Immature natural killer cell (primary cell): ENCODE data around the gene NLRC5. TPM values are rescaled to one million over a fixed set of nuclear protein-coding genes. Genes with fewer than 3 reads are reported as not detected.

Experiments used
- DNase-seq, 3 donors: peaks; one replicate each; pipeline ENCODE4 v3.0.0; 2022; ENCODE audit warnings: mixed read lengths in 1 of 3
- H3K27ac Mint-ChIP-seq, 6 donors: one replicate each; pipeline ENCODE4 v1.8.0; 2020; ENCODE audit warnings: mixed read lengths in 6 of 6, mild to moderate bottlenecking in 5 of 6, inconsistent platforms in 4 of 6, moderate library complexity in 3 of 6
- H3K27me3 Mint-ChIP-seq, 3 donors: one replicate each; pipeline ENCODE4 v1.8.0; 2020 to 2021; ENCODE audit warnings: low read depth in 3 of 3, mild to moderate bottlenecking in 3 of 3, mixed read lengths in 3 of 3, moderate library complexity in 3 of 3, inconsistent platforms in 1 of 3
- H3K36me3 Mint-ChIP-seq, 3 donors: one replicate each; pipeline ENCODE4 v1.8.0; 2020; ENCODE audit warnings: mixed read lengths in 3 of 3, inconsistent platforms in 2 of 3, mild to moderate bottlenecking in 2 of 3
- H3K4me1 Mint-ChIP-seq, 2 donors: one replicate each; pipeline ENCODE4 v1.8.0; 2020; ENCODE audit warnings: inconsistent platforms in 2 of 2, mild to moderate bottlenecking in 2 of 2, mixed read lengths in 2 of 2, moderate library complexity in 1 of 2
- H3K4me3 Mint-ChIP-seq, 5 donors: one replicate each; pipeline ENCODE4 v1.8.0; 2020; ENCODE audit warnings: mild to moderate bottlenecking in 5 of 5, mixed read lengths in 5 of 5, inconsistent platforms in 3 of 5, moderate library complexity in 3 of 5
- H3K9me3 Mint-ChIP-seq, 6 donors: one replicate each; pipeline ENCODE4 v1.8.0; 2020; ENCODE audit warnings: mild to moderate bottlenecking in 6 of 6, mixed read lengths in 6 of 6, inconsistent platforms in 4 of 6, moderate library complexity in 3 of 6
- polyA plus RNA-seq, 3 donors: library from polyadenylated mRNA; unstranded; fragments of 300-500 nt; fragmentation: Illumina TruSeq; gene quantifications; one replicate each; pipeline ENCODE4 v1.2.3, GENCODE V29; 2021

NLRC5 gene
- polyA plus RNA-seq, 3 donors from 2014 or later = 18.2 to 151 (median 32.8) TPM

- H3K4me1 Mint-ChIP-seq = peaks cover 47 to 61% of the 10 kb centered on the region in 2 donors
- no peak for DNase-seq
- peaks cover 0 to 3% (median 2%) of the 10 kb centered on the region in 3 donors for H3K27me3 Mint-ChIP-seq
- no peaks in the 10 kb centered on the region for H3K9me3 Mint-ChIP-seq
- H3K27ac Mint-ChIP-seq = peak overlapping the region in 3 of 6 donors; percentile 6 to 72 (median 62)
- H3K36me3 Mint-ChIP-seq = no peaks in the 10 kb centered on the region
- no peak overlapping the region for H3K4me3 Mint-ChIP-seq
These were observed 138.5 kb downstream of the NLRC5 start for GRCh38 chr16:57127836-57128235.

- H3K36me3 Mint-ChIP-seq = no peaks in the 10 kb centered on the region
- no peak for DNase-seq
- H3K4me1 Mint-ChIP-seq = peaks cover 50 to 62% of the 10 kb centered on the region in 2 donors
- peak overlapping the region; percentile 34 to 80 (median 46) for H3K27ac Mint-ChIP-seq
- peaks cover 0 to 3% (median 2%) of the 10 kb centered on the region in 3 donors for H3K27me3 Mint-ChIP-seq
- H3K4me3 Mint-ChIP-seq = peak overlapping the region in 1 of 5 donors; percentile 48
- H3K9me3 Mint-ChIP-seq = no peaks in the 10 kb centered on the region
These were observed 139.5 kb downstream of the NLRC5 start for GRCh38 chr16:57128771-57129389.

DNA sequence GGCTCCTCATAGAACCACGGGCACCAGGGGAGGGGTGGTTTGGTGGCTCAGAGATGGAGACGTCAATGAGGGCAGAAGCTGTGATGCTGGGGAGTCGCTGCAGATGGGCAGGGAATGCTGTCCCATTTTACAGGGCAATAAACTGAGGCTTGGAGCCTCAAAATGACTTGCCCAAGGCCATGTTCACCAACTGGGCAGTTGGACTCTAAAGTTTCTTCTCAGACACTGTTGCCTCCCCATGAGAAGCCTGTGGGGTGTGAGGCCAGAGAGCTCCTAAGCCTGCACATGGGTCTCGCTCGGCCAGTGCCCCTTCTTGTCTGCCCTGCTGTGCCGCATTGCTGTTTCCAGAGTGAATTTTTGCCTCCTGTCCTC lies 141.6 kb downstream of the NLRC5 start:
- Mint-ChIP-seq H3K27ac (peak overlapping the region in 5 of 6 donors; percentile 27 to 76 (median 47)), H3K4me3 (no peak overlapping the region), H3K27me3 (peaks cover 0 to 4% (median 3%) of the 10 kb centered on the region in 3 donors), H3K4me1 (peaks cover 64 to 66% of the 10 kb centered on the region in 2 donors), H3K9me3 (no peaks in the 10 kb centered on the region), H3K36me3 (no peaks in the 10 kb centered on the region)
- no peak for DNase-seq

- Mint-ChIP-seq H3K4me3 (no peak overlapping the region), H3K4me1 (peaks cover 64 to 66% of the 10 kb centered on the region in 2 donors)
These were observed 142.1 kb downstream of the NLRC5 start for GRCh38 chr16:57131351-57131970.

GRCh38 chr16:57132470-57132869 lies 143.1 kb downstream of the NLRC5 start:
- H3K27ac Mint-ChIP-seq = peak overlapping the region; percentile 16 to 84 (median 64)
- H3K9me3 Mint-ChIP-seq = no peaks in the 10 kb centered on the region
- peaks cover 0 to 4% (median 2%) of the 10 kb centered on the region in 3 donors for H3K27me3 Mint-ChIP-seq
- no peak for DNase-seq
- no peaks in the 10 kb centered on the region for H3K36me3 Mint-ChIP-seq
- peaks cover 56 to 67% of the 10 kb centered on the region in 2 donors for H3K4me1 Mint-ChIP-seq
- H3K4me3 Mint-ChIP-seq = no peak overlapping the region

More at GRCh38 chr16:57131351-57131970, 142.1 kb downstream of the NLRC5 start:
- Mint-ChIP-seq H3K36me3 (no peaks in the 10 kb centered on the region), H3K9me3 (no peaks in the 10 kb centered on the region), H3K27me3 (peaks cover 0 to 4% (median 3%) of the 10 kb centered on the region in 3 donors), H3K27ac (peak overlapping the region in 5 of 6 donors; percentile 17 to 71 (median 53))
- DNase-seq = no peak

DNA sequence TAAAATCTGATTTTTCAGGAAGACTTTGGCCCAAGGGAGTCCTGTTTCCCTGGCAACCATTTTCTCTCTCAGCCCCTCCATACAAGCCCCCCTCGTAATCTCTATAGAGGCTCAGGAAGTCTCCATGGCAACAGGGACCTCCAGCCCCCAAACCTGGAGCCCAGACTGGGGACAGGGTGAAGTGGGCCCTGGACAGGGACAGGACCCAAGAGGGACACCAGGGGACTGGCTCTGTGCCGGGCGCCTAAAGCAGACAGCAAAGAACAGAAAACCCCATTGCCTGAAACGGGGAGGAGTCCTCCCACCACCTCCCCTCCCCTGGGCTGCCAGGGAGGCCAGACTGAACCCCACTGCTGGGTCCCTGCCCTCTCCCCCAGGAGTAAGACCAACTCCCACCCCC lies 143.7 kb downstream of the NLRC5 start:
- H3K36me3 Mint-ChIP-seq = no peaks in the 10 kb centered on the region
- peak overlapping the region; percentile 12 to 84 (median 52) for H3K27ac Mint-ChIP-seq
- no peak overlapping the region for H3K4me3 Mint-ChIP-seq
- DNase-seq = no peak
- H3K9me3 Mint-ChIP-seq = no peaks in the 10 kb centered on the region
- peaks cover 54 to 67% of the 10 kb centered on the region in 2 donors for H3K4me1 Mint-ChIP-seq
- H3K27me3 Mint-ChIP-seq = peaks cover 0 to 5% (median 2%) of the 10 kb centered on the region in 3 donors

Other genes with a start within 250 kb of the NLRC5 start
- gene SLC12A3, start 124.3 kb upstream of the NLRC5 start, polyA plus RNA-seq = under 1 TPM in 1 of 3 donors, not detected in 2; 0.51 TPM
- 100 to 1,000 TPM in 2 of 3 donors, 10 to 100 TPM in 1; 89.0 to 157 (median 120) TPM for gene HERPUD1, start 57.4 kb upstream of the NLRC5 start, polyA plus RNA-seq
- under 1 TPM in 1 of 3 donors, not detected in 2; 0.22 TPM for gene CETP, start 27.6 kb upstream of the NLRC5 start, polyA plus RNA-seq
- gene CPNE2, start 103.0 kb downstream of the NLRC5 start, polyA plus RNA-seq = 10 to 100 TPM in 1 of 3 donors, 1 to 10 TPM in 2; 2.4 to 10.8 (median 5.8) TPM
- gene PSME3IP1, start 196.5 kb downstream of the NLRC5 start, polyA plus RNA-seq = 10 to 100 TPM; 79.0 to 91.7 (median 88.9) TPM
- 10 to 100 TPM; 22.5 to 31.8 (median 24.7) TPM for gene RSPRY1, start 196.8 kb downstream of the NLRC5 start, polyA plus RNA-seq